NT2/D1 (cell line): Measurements from ENCODE around the gene IFIT5.

ENCODE experiments used
- SUZ12 ChIP-seq: IDR thresholded peaks from 2 replicates; pipeline ENCODE4 v1.6.1; 2011; ENCODE audit not compliant: insufficient read length, insufficient read depth; ENCODE audit errors: extremely low read depth
- YY1 ChIP-seq: IDR thresholded peaks from 2 replicates; pipeline ENCODE4 v1.6.1; 2011; ENCODE audit not compliant: insufficient read length, insufficient read depth
- ZNF274 ChIP-seq: IDR thresholded peaks from 2 replicates; pipeline ENCODE4 v1.6.1; 2011; ENCODE audit warnings: mild to moderate bottlenecking, low read depth, low read length

DNA sequence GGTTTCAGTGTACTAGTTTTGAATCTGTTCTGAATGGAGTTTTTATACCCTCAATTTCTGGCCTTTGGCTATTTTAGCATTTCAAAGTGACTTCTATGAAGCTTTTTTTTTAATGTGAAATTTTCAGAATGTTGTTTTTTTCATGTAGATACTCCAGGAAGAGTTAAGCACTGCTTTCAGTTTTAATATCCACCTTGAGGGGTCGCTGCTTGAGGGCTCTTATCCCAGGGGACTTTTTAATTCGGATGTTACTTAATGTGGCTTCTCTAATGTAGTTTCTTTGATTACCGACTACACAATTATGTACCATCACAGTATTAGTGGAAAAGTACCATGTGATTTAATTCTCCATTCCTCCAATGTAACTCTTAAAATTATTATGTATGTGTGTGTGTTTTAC lies 5.2 kb downstream of the IFIT5 start:
- TF ChIP-seq ZNF274: no peak
- no peak for TF ChIP-seq YY1
- TF ChIP-seq SUZ12: no peak
